HCT116 (cell line): ENCODE data around the gene KPNA4. TPM values are rescaled to one million over a fixed set of nuclear protein-coding genes. Genes with fewer than 3 reads are reported as not detected.

Source experiments
- ATAC-seq: fragments of 200-7000 bp; cut with Tn5 transposase; 2 replicates; pipeline ENCODE4 v1.9.1; 2020; ENCODE audit warnings: mild to moderate bottlenecking, moderate library complexity
- BruUV-seq: library from RNA; stranded (reverse); fragments of 400-500 nt; replicated peaks from 2 replicates; lab custom pipeline; 2021; lab: Mats Ljungman, UMichigan
- CTCF ChIA-PET: fragments of 300-600 bp; sonication (Branson Sonifier 250); formaldehyde crosslinking; loops from one replicate; lab custom pipeline; 2021; ENCODE audit warnings: antibody characterized with exemption; lab: Charles Lee
- POLR2A ChIA-PET: fragments of 300-600, 350-600 bp; sonication (Branson Sonifier 250); formaldehyde crosslinking; loops from one replicate; lab custom pipeline; 2021; ENCODE audit warnings: antibody characterized with exemption; lab: Charles Lee
- RAD21 ChIA-PET, 2 experiments: fragments of 300-600 bp; sonication (Branson Sonifier 250); formaldehyde crosslinking; loops; one replicate each; lab custom pipeline; 2023; ENCODE audit warnings: low total read pairs in 2 of 2; ENCODE audit not compliant: uncharacterized antibody in 2 of 2, unreplicated experiment in 2 of 2, low non-redundant PET in 1 of 2; lab: Charles Lee
- DNase-seq: peaks from one replicate; pipeline ENCODE4 v3.0.0-alpha.2; 2010; ENCODE audit warnings: low read depth, low spot score
- H2AFZ ChIP-seq: fragments of 200-600 bp; shearing (Covaris generic), sonication (generic); 2 replicates; pipeline ENCODE4 v1.6.1; 2017; ENCODE audit warnings: low read depth, mixed run types, mixed read lengths, antibody characterized with exemption, low read length; ENCODE audit not compliant: poor library complexity, severe bottlenecking
- H3K27ac ChIP-seq: 2 replicates; pipeline ENCODE4 v1.5.1; 2012; ENCODE audit warnings: low read depth, low read length
- H3K27me3 ChIP-seq: fragments of 200-600 bp; sonication (generic); 2 replicates; pipeline ENCODE4 v1.6.1; 2016; ENCODE audit warnings: mixed run types, low read length, mixed read lengths; ENCODE audit not compliant: insufficient read depth
- H3K36me3 ChIP-seq, 2 experiments: fragments of 200-500 bp in 1 of 2; fragments of 200-600 bp in 1 of 2; sonication (Bioruptor generic) in 1 of 2; sonication (generic) in 1 of 2; 2 replicates each; pipeline versions ENCODE4 v1.5.1 to v1.6.1; 2014 to 2016; ENCODE audit warnings: low read length in 2 of 2, inconsistent platforms in 1 of 2, mixed read lengths in 1 of 2, mixed run types in 1 of 2; ENCODE audit not compliant: insufficient read depth in 2 of 2, control insufficient read depth in 1 of 2
- H3K4me1 ChIP-seq, 2 experiments: fragments of 200-600 bp in 1 of 2; sonication (generic) in 1 of 2; 2 replicates each; pipeline versions ENCODE4 v1.5.1 to v1.6.1; 2012 to 2017; ENCODE audit warnings: low read length in 2 of 2, inconsistent platforms in 1 of 2, mild to moderate bottlenecking in 1 of 2, mixed read lengths in 1 of 2, mixed run types in 1 of 2, moderate library complexity in 1 of 2; ENCODE audit not compliant: insufficient read depth in 2 of 2, control insufficient read depth in 1 of 2
- H3K4me2 ChIP-seq: fragments of 200-600 bp; sonication (generic); 2 replicates; pipeline ENCODE4 v1.6.1; 2017; ENCODE audit warnings: mixed run types, low read length, mixed read lengths
- H3K4me3 ChIP-seq, 2 experiments: fragments of 200-600 bp in 1 of 2; sonication (generic) in 1 of 2; replicated peaks in 1 of 2; 2 replicates each; pipeline ENCODE4 v1.5.1; 2011 to 2016; ENCODE audit warnings: low read length in 2 of 2, control low read depth in 1 of 2, low read depth in 1 of 2, mild to moderate bottlenecking in 1 of 2, mixed read lengths in 1 of 2, mixed run types in 1 of 2
- H3K79me2 ChIP-seq: fragments of 200-600 bp; sonication (generic); 2 replicates; pipeline ENCODE4 v1.6.1; 2017; ENCODE audit warnings: mild to moderate bottlenecking, mixed run types, low read length, moderate library complexity, mixed read lengths; ENCODE audit not compliant: insufficient read depth
- H3K9ac ChIP-seq: fragments of 200-600 bp; sonication (generic); 2 replicates; pipeline ENCODE4 v1.6.1; 2016; ENCODE audit warnings: low read length, mixed read lengths
- H3K9me2 ChIP-seq: fragments of 200-600 bp; sonication (generic), shearing (Covaris generic); 2 replicates; pipeline ENCODE4 v1.6.1; 2017; ENCODE audit warnings: mixed run types, mild to moderate bottlenecking, moderate library complexity; ENCODE audit not compliant: insufficient read depth
- H3K9me3 ChIP-seq, 2 experiments: fragments of 200-500 bp in 1 of 2; fragments of 200-600 bp in 1 of 2; sonication (Bioruptor generic) in 1 of 2; sonication (generic) in 1 of 2; 2 replicates each; pipeline ENCODE4 v1.6.1; 2014 to 2017; ENCODE audit warnings: low read length in 2 of 2, mixed read lengths in 2 of 2, inconsistent platforms in 1 of 2, low read depth in 1 of 2, mild to moderate bottlenecking in 1 of 2, mixed run types in 1 of 2, moderate library complexity in 1 of 2; ENCODE audit not compliant: control insufficient read depth in 1 of 2, insufficient read depth in 1 of 2
- H4K20me1 ChIP-seq: fragments of 200-600 bp; sonication (generic), shearing (Covaris generic); 2 replicates; pipeline ENCODE4 v1.6.1; 2017; ENCODE audit warnings: mixed run types, mild to moderate bottlenecking, moderate library complexity; ENCODE audit not compliant: insufficient read depth
- CTCF ChIP-seq, 3 experiments: fragments of 200-600 bp in 1 of 3; sonication (generic) in 1 of 3; IDR thresholded peaks in 2 of 3; conservative IDR thresholded peaks in 1 of 3; 2 replicates each; pipeline ENCODE4 v1.5.1; 2012 to 2017; ENCODE audit warnings: low read depth in 2 of 3, low read length in 2 of 3, antibody characterized with exemption in 1 of 3, borderline replicate concordance in 1 of 3, control low read depth in 1 of 3, mild to moderate bottlenecking in 1 of 3, mixed read lengths in 1 of 3, mixed run types in 1 of 3, moderate library complexity in 1 of 3; ENCODE audit not compliant: insufficient read depth in 1 of 3
- EGR1 ChIP-seq: IDR thresholded peaks from 2 replicates; pipeline ENCODE4 v1.6.1; 2012; ENCODE audit warnings: low read depth
- ELF1 ChIP-seq: IDR thresholded peaks from 2 replicates; pipeline ENCODE4 v1.6.1; 2012; ENCODE audit warnings: low read depth, borderline replicate concordance
- EZH2 ChIP-seq: fragments of 200-600 bp; sonication (generic); IDR thresholded peaks from 2 replicates; pipeline ENCODE4 v1.6.1; 2017; ENCODE audit warnings: antibody characterized with exemption, mixed run types
- EZH2phosphoT487 ChIP-seq: fragments of 200-600 bp; IDR thresholded peaks from 2 replicates; pipeline ENCODE4 v1.6.1; 2018; ENCODE audit warnings: antibody characterized with exemption, borderline replicate concordance
- JUND ChIP-seq: IDR thresholded peaks from 2 replicates; pipeline ENCODE4 v1.6.1; 2012
- MAX ChIP-seq: IDR thresholded peaks from 2 replicates; pipeline ENCODE4 v1.6.1; 2012
- POLR2A ChIP-seq: IDR thresholded peaks from 2 replicates; pipeline ENCODE4 v1.7.0; 2011; ENCODE audit warnings: borderline replicate concordance; ENCODE audit not compliant: insufficient read depth, insufficient read length; ENCODE audit errors: extremely low read depth
- POLR2AphosphoS5 ChIP-seq: IDR thresholded peaks from 2 replicates; pipeline ENCODE4 v1.6.1; 2011; ENCODE audit warnings: mild to moderate bottlenecking, low read depth, low read length, moderate library complexity
- RAD21 ChIP-seq: IDR thresholded peaks from 2 replicates; pipeline ENCODE4 v1.6.1; 2012; ENCODE audit warnings: low read depth, mild to moderate bottlenecking
- REST ChIP-seq: IDR thresholded peaks from 2 replicates; pipeline ENCODE4 v1.6.1; 2012; ENCODE audit warnings: low read depth
- SIN3A ChIP-seq: IDR thresholded peaks from 2 replicates; pipeline ENCODE4 v1.6.1; 2012; ENCODE audit warnings: low read depth
- SP1 ChIP-seq: IDR thresholded peaks from 2 replicates; pipeline ENCODE4 v1.6.1; 2012; ENCODE audit warnings: low read depth
- ZFX ChIP-seq: fragments of 450-650 bp; IDR thresholded peaks from 2 replicates; pipeline ENCODE4 v1.6.1; 2017
- ZNF274 ChIP-seq: fragments of 200-500 bp; sonication (Bioruptor generic); IDR thresholded peaks from 2 replicates; pipeline ENCODE4 v1.6.1; 2014; ENCODE audit warnings: mild to moderate bottlenecking, low read depth, low read length, inconsistent platforms
- intact Hi-C: fragments of 100-400 bp; cut with micrococcal nuclease; formaldehyde crosslinking; loops from 2 replicates; pipeline ENCODE4 v1.10.0; 2022
- total RNA-seq: library from RNA; stranded (reverse); gene quantifications from one replicate; pipeline ENCODE4 v1.2.1, GENCODE V29; 2021; ENCODE audit not compliant: unreplicated experiment

Gene KPNA4
- total RNA-seq, 1 experiment from 2014 or later = 43.1 TPM

- ATAC-seq (no peak), DNase-seq (no peak)
- Histone ChIP-seq H3K4me1 (no peaks in the 10 kb centered on the region), H3K9ac (no peak overlapping the region), H3K4me3 (no peak overlapping the region), H3K79me2 (no peaks in the 10 kb centered on the region), H3K9me3 (no peaks in the 10 kb centered on the region), H3K27ac (no peak overlapping the region)
- intact Hi-C loops = no loop called here
- CTCF ChIA-PET = no interaction called here
- no peak for TF ChIP-seq ELF1
- no peak for TF ChIP-seq EZH2
- TF ChIP-seq RAD21 = no peak
- no peak for TF ChIP-seq POLR2AphosphoS5
- TF ChIP-seq SIN3A = no peak
- TF ChIP-seq ZFX = no peak
- TF ChIP-seq CTCF (IDR thresholded peaks at IDR 0.05 in 2 of 3, conservative IDR thresholded peaks at IDR 0.05 in 1 of 3; ENCODE audit: borderline replicate concordance in 1 of 3, insufficient read depth in 1 of 3, low read depth in 2 of 3, low read length in 2 of 3) = no peak
- TF ChIP-seq, all 23 proteins: peak for 0
- H3K27me3 ChIP-seq = no peaks in the 10 kb centered on the region
- no peaks in the 10 kb centered on the region for H3K9me2 ChIP-seq
- no peak overlapping the region for H2AFZ ChIP-seq
- RAD21 ChIA-PET = no interaction called here
- BruUV-seq = no TSS peak
- no peaks in the 10 kb centered on the region for H4K20me1 ChIP-seq
- H3K4me2 ChIP-seq = no peak overlapping the region
- no peaks in the 10 kb centered on the region for H3K36me3 ChIP-seq
- POLR2A ChIA-PET = no interaction called here
These were observed 42.5 kb upstream of the KPNA4 start for GRCh38 chr3:160607826-160608225.

GRCh38 chr3:160605315-160605714 is 39.9 kb upstream of the KPNA4 start:
- no TSS peak for BruUV-seq
- POLR2A ChIA-PET = no interaction called here
- intact Hi-C loops = no loop called here
- CTCF ChIA-PET = no interaction called here
- Histone ChIP-seq H3K79me2 (no peaks in the 10 kb centered on the region), H3K27ac (no peak overlapping the region), H3K27me3 (no peaks in the 10 kb centered on the region), H3K9ac (no peak overlapping the region), H3K9me2 (0 out of 2 replicates have a peak, but pooled peaks cover 3% of the 10 kb centered on the region), H3K4me3 (no peak overlapping the region), H2AFZ (no peak overlapping the region), H4K20me1 (no peaks in the 10 kb centered on the region), H3K36me3 (no peaks in the 10 kb centered on the region), H3K9me3 (no peaks in the 10 kb centered on the region), H3K4me1 (no peaks in the 10 kb centered on the region), H3K4me2 (no peak overlapping the region)
- ATAC-seq (no peak), DNase-seq (no peak)
- RAD21 ChIA-PET = no interaction called here
- TF ChIP-seq ZFX = no peak
- TF ChIP-seq EGR1 = no peak
- no peak for TF ChIP-seq REST
- TF ChIP-seq SIN3A = no peak
- TF ChIP-seq ZNF274 = no peak
- TF ChIP-seq JUND = no peak
- TF ChIP-seq POLR2AphosphoS5 = no peak
- TF ChIP-seq MAX = no peak
- TF ChIP-seq POLR2A = no peak
- no peak for TF ChIP-seq EZH2phosphoT487
- TF ChIP-seq SP1 = no peak
